RWPE2 (cell line): ENCODE measurements around the gene LRBA.
A peak's percentile ranks its signal among the peaks of the same experiment; 100 is the strongest.

Experiments
- ATAC-seq: fragments of 200-7000 bp; cut with Tn5 transposase; 3 replicates; pipeline ENCODE4 v1.9.1; 2021; ENCODE audit warnings: low read depth
- DNase-seq: peaks from one replicate; pipeline ENCODE4 v3.0.0-alpha.2; 2020; ENCODE audit warnings: low spot score
- H3K27ac ChIP-seq: fragments of 450-650 bp; 2 replicates; pipeline ENCODE4 v1.5.1; 2017; ENCODE audit warnings: mild to moderate bottlenecking; ENCODE audit not compliant: poor library complexity, severe bottlenecking
- H3K27me3 ChIP-seq: fragments of 250-450 bp; sonication (Bioruptor Pico); 2 replicates; pipeline ENCODE4 v1.5.1; 2021; ENCODE audit warnings: mild to moderate bottlenecking, moderate library complexity; ENCODE audit not compliant: insufficient read depth, poor library complexity, severe bottlenecking
- H3K36me3 ChIP-seq: fragments of 250-450 bp; sonication (Bioruptor Pico); 2 replicates; pipeline ENCODE4 v1.5.1; 2020; ENCODE audit warnings: low read depth, mild to moderate bottlenecking, moderate library complexity
- H3K4me1 ChIP-seq: fragments of 250-450 bp; sonication (Bioruptor Pico); 2 replicates; pipeline ENCODE4 v1.5.1; 2021; ENCODE audit warnings: mild to moderate bottlenecking, moderate library complexity; ENCODE audit not compliant: insufficient read depth, poor library complexity, severe bottlenecking
- H3K4me3 ChIP-seq: fragments of 250-450 bp; sonication (Bioruptor Pico); 2 replicates; pipeline ENCODE4 v1.5.1; 2021; ENCODE audit warnings: mild to moderate bottlenecking, moderate library complexity; ENCODE audit not compliant: severe bottlenecking
- H3K9me3 ChIP-seq: fragments of 250-450 bp; sonication (Bioruptor Pico); 2 replicates; pipeline ENCODE4 v1.5.1; 2021; ENCODE audit warnings: mild to moderate bottlenecking, moderate library complexity; ENCODE audit not compliant: severe bottlenecking
- CTCF ChIP-seq: fragments of 450-650 bp; IDR thresholded peaks from one replicate; pipeline ENCODE4 v1.5.1; 2017; ENCODE audit warnings: mild to moderate bottlenecking, moderate library complexity; ENCODE audit not compliant: poor library complexity, severe bottlenecking

The LRBA gene

DNA sequence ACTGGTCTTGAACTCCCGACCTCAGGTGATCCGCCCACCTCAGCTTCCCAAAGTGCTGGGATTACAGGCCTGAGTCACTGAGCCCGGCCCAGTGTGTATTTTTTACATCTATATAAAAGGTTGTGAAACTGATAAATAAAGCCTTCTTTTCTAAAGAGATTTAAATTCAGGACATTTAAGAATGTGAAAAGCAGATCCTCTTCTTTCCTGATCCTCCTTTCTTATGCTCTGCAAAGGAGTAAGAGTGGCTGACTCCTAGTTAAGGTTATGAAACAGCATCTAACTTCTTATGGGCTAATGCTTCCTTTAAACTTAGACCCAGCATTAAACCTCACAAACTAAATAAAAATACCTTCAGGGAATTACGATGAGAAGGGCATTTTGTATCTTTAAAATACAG lies 630.8 kb downstream of the LRBA start:
- DNase-seq (no peak), ATAC-seq (no peak)
- Histone ChIP-seq H3K4me1 (peaks cover 7% of the 10 kb centered on the region), H3K4me3 (no peak overlapping the region), H3K27ac (no peak overlapping the region), H3K9me3 (no peaks in the 10 kb centered on the region), H3K36me3 (no peaks in the 10 kb centered on the region), H3K27me3 (no peaks in the 10 kb centered on the region)
- TF ChIP-seq CTCF, result no peak

GRCh38 chr4:150382028-150382427 lies 633.1 kb downstream of the LRBA start:
- ATAC-seq (no peak), DNase-seq (no peak)
- no peaks in the 10 kb centered on the region for H3K36me3 ChIP-seq
- no peaks in the 10 kb centered on the region for H3K9me3 ChIP-seq
- no peak for TF ChIP-seq CTCF
- H3K4me3 ChIP-seq, result no peak overlapping the region
- H3K27ac ChIP-seq, result no peak overlapping the region
- H3K27me3 ChIP-seq, result no peaks in the 10 kb centered on the region
- peaks cover 2% of the 10 kb centered on the region for H3K4me1 ChIP-seq

DNA sequence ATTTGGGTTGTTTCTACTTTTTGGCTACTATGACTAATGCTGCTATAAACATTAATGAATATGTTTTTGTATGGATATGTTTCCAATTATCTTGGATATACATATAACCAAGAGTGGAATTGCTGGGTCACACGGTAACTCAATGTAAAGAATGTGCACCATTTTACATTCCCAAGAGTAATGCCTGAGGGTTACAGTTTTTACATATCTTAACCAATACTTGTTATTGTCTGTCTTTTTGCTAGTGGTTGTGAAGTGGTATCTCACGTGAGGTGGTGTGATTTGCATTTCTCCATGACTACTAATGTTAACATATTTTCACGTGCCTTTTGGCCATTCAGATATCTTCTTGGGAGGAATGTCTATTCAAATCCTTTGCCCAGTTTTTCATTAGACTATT lies 633.5 kb downstream of the LRBA start:
- H3K27ac ChIP-seq, result no peak overlapping the region
- no peaks in the 10 kb centered on the region for H3K27me3 ChIP-seq
- no peak for DNase-seq
- no peak for ATAC-seq
- H3K4me1 ChIP-seq, result peaks cover 2% of the 10 kb centered on the region
- no peak overlapping the region for H3K4me3 ChIP-seq
- no peaks in the 10 kb centered on the region for H3K36me3 ChIP-seq
- H3K9me3 ChIP-seq, result no peaks in the 10 kb centered on the region
- no peak for TF ChIP-seq CTCF

GRCh38 chr4:150381036-150381435 lies 634.0 kb downstream of the LRBA start:
- DNase-seq (no peak), ATAC-seq (no peak)
- Histone ChIP-seq H3K9me3 (no peaks in the 10 kb centered on the region), H3K27ac (no peak overlapping the region), H3K4me3 (no peak overlapping the region), H3K27me3 (no peaks in the 10 kb centered on the region), H3K36me3 (no peaks in the 10 kb centered on the region), H3K4me1 (peaks cover 2% of the 10 kb centered on the region)
- no peak for TF ChIP-seq CTCF

DNA sequence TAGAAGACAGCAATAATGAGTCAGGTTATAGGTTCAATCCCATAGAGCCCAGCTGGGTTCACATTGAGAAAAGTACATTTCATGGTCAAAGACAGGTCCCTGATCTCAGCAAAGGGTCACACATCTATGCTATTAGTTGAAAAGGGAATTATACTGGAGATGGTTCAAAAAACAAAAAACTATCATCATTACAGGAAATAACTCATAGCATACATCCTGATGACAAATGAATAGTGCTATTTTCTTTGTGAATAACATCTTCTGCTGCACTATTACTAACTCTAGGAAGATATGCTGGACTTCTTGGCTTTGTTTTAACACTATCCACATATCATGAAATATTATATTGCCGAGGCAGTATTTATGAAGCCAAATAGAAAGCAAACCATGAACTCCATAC lies 635.6 kb downstream of the LRBA start:
- DNase-seq (no peak), ATAC-seq (peak; percentile 71)
- no peak for TF ChIP-seq CTCF
- no peak overlapping the region for H3K4me3 ChIP-seq
- no peaks in the 10 kb centered on the region for H3K27me3 ChIP-seq
- no peaks in the 10 kb centered on the region for H3K9me3 ChIP-seq
- no peaks in the 10 kb centered on the region for H3K4me1 ChIP-seq
- H3K27ac ChIP-seq, result peak overlapping the region; percentile 47
- no peaks in the 10 kb centered on the region for H3K36me3 ChIP-seq
